Measurements from ENCODE around the gene ZNF311. TPM values are rescaled to one million over a fixed set of nuclear protein-coding genes. Genes with fewer than 3 reads are reported as not detected.

ZNF311 gene
- total and polyA plus RNA-seq, 2 of the 13 experiments (the other 11 are each of a cell fraction or from before 2014, with no cell fraction given), result not detected

- TF ChIP-seq, protein P1, sequence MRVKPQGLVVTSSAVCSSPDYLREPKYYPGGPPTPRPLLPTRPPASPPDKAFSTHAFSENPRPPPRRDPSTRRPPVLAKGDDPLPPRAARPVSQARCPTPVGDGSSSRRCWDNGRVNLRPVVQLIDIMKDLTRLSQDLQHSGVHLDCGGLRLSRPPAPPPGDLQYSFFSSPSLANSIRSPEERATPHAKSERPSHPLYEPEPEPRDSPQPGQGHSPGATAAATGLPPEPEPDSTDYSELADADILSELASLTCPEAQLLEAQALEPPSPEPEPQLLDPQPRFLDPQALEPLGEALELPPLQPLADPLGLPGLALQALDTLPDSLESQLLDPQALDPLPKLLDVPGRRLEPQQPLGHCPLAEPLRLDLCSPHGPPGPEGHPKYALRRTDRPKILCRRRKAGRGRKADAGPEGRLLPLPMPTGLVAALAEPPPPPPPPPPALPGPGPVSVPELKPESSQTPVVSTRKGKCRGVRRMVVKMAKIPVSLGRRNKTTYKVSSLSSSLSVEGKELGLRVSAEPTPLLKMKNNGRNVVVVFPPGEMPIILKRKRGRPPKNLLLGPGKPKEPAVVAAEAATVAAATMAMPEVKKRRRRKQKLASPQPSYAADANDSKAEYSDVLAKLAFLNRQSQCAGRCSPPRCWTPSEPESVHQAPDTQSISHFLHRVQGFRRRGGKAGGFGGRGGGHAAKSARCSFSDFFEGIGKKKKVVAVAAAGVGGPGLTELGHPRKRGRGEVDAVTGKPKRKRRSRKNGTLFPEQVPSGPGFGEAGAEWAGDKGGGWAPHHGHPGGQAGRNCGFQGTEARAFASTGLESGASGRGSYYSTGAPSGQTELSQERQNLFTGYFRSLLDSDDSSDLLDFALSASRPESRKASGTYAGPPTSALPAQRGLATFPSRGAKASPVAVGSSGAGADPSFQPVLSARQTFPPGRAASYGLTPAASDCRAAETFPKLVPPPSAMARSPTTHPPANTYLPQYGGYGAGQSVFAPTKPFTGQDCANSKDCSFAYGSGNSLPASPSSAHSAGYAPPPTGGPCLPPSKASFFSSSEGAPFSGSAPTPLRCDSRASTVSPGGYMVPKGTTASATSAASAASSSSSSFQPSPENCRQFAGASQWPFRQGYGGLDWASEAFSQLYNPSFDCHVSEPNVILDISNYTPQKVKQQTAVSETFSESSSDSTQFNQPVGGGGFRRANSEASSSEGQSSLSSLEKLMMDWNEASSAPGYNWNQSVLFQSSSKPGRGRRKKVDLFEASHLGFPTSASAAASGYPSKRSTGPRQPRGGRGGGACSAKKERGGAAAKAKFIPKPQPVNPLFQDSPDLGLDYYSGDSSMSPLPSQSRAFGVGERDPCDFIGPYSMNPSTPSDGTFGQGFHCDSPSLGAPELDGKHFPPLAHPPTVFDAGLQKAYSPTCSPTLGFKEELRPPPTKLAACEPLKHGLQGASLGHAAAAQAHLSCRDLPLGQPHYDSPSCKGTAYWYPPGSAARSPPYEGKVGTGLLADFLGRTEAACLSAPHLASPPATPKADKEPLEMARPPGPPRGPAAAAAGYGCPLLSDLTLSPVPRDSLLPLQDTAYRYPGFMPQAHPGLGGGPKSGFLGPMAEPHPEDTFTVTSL (CRISPR knock-in tag; IDR thresholded peaks at IDR 0.05; ENCODE audit: borderline replicate concordance), result peak; percentile 22; the same call in 1 of the 2 replicates
- TF ChIP-seq RAD51 (IDR thresholded peaks at IDR 0.05; ENCODE audit: borderline replicate concordance), result no peak
- no peak for TF ChIP-seq ZNF354B (CRISPR knock-in tag; IDR thresholded peaks at IDR 0.05)
- no peak for TF ChIP-seq SALL2 (CRISPR knock-in tag; IDR thresholded peaks at IDR 0.05)
- no peak for TF ChIP-seq ZBTB42 (CRISPR knock-in tag; IDR thresholded peaks at IDR 0.05)
- TF ChIP-seq, protein P2, sequence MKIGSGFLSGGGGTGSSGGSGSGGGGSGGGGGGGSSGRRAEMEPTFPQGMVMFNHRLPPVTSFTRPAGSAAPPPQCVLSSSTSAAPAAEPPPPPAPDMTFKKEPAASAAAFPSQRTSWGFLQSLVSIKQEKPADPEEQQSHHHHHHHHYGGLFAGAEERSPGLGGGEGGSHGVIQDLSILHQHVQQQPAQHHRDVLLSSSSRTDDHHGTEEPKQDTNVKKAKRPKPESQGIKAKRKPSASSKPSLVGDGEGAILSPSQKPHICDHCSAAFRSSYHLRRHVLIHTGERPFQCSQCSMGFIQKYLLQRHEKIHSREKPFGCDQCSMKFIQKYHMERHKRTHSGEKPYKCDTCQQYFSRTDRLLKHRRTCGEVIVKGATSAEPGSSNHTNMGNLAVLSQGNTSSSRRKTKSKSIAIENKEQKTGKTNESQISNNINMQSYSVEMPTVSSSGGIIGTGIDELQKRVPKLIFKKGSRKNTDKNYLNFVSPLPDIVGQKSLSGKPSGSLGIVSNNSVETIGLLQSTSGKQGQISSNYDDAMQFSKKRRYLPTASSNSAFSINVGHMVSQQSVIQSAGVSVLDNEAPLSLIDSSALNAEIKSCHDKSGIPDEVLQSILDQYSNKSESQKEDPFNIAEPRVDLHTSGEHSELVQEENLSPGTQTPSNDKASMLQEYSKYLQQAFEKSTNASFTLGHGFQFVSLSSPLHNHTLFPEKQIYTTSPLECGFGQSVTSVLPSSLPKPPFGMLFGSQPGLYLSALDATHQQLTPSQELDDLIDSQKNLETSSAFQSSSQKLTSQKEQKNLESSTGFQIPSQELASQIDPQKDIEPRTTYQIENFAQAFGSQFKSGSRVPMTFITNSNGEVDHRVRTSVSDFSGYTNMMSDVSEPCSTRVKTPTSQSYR (CRISPR knock-in tag; IDR thresholded peaks at IDR 0.05; ENCODE audit: borderline replicate concordance), result no peak
- no peak for TF ChIP-seq CC2D1A (CRISPR knock-in tag; IDR thresholded peaks at IDR 0.05)
- no peak for TF ChIP-seq ATM (IDR thresholded peaks at IDR 0.05; ENCODE audit: borderline replicate concordance)
- TF ChIP-seq RELA (CRISPR knock-in tag; IDR thresholded peaks at IDR 0.05), result no peak
- TF ChIP-seq GTF2F1 (IDR thresholded peaks at IDR 0.05; ENCODE audit: low read length), result no peak
- no peak for TF ChIP-seq RARG (CRISPR knock-in tag; IDR thresholded peaks at IDR 0.05; ENCODE audit: low read depth)
- TF ChIP-seq NR2F6 (IDR thresholded peaks at IDR 0.05), result peak; percentile 39; the same call in 1 of the 2 replicates
- peak; percentile 47; the same call in 1 of the 2 replicates for TF ChIP-seq NR2F6 (CRISPR knock-in tag; IDR thresholded peaks at IDR 0.05)
- peak; percentile 58; the same call in 1 of the 2 replicates for TF ChIP-seq ZNF292 (CRISPR knock-in tag; IDR thresholded peaks at IDR 0.05; ENCODE audit: borderline replicate concordance, low read depth)
- TF ChIP-seq, protein P3, sequence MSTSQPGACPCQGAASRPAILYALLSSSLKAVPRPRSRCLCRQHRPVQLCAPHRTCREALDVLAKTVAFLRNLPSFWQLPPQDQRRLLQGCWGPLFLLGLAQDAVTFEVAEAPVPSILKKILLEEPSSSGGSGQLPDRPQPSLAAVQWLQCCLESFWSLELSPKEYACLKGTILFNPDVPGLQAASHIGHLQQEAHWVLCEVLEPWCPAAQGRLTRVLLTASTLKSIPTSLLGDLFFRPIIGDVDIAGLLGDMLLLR (CRISPR knock-in tag; IDR thresholded peaks at IDR 0.05), result no peak
- TF ChIP-seq PRDM10 (CRISPR knock-in tag; IDR thresholded peaks at IDR 0.05; ENCODE audit: low read depth), result no peak
- TF ChIP-seq ZNF496 (CRISPR knock-in tag; IDR thresholded peaks at IDR 0.05; ENCODE audit: insufficient replicate concordance), result no peak
- TF ChIP-seq ZNF230 (CRISPR knock-in tag; IDR thresholded peaks at IDR 0.05), result no peak
- no peak for TF ChIP-seq IKZF1 (IDR thresholded peaks at IDR 0.05)
These were observed 57.3 kb downstream of the ZNF311 start (continued) for GRCh38 chr6:28947831-28948270.
